Endothelial cell of umbilical vein (primary cell): ENCODE results near the gene CGNL1. TPM values are rescaled to one million over a fixed set of nuclear protein-coding genes. Genes with fewer than 3 reads are reported as not detected.

Experiments
- BruUV-seq: library from RNA; stranded (reverse); fragments of 400-500 nt; replicated peaks from 2 replicates; lab custom pipeline; 2021; lab: Mats Ljungman, UMichigan
- CTCF ChIA-PET: fragments of 300-600, 350-600 bp; sonication (Branson Sonifier 250); formaldehyde crosslinking; loops from one replicate; lab custom pipeline; 2021; ENCODE audit warnings: antibody characterized with exemption, inconsistent platforms; lab: Charles Lee
- POLR2A ChIA-PET: fragments of 300-600, 350-600 bp; sonication (Branson Sonifier 250); formaldehyde crosslinking; loops from one replicate; lab custom pipeline; 2021; ENCODE audit warnings: antibody characterized with exemption, inconsistent platforms; lab: Charles Lee
- DNase-seq: peaks from one replicate; pipeline ENCODE4 v3.0.0-alpha.2; 2011; ENCODE audit warnings: low read depth, low spot score
- FAIRE-seq: peaks from 2 replicates; lab custom pipeline; 2011; peaks lifted over from hg19 to GRCh38; lab: Jason Lieb, UNC
- H2AFZ ChIP-seq: 2 replicates; pipeline ENCODE4 v1.6.0; 2012; ENCODE audit warnings: low read depth, low read length, control low read depth, inconsistent platforms
- H3K27ac ChIP-seq: 2 replicates; pipeline ENCODE4 v1.5.1; 2011; ENCODE audit warnings: low read depth, mild to moderate bottlenecking, control low read depth, low read length, moderate library complexity; ENCODE audit not compliant: insufficient read depth
- H3K27me3 ChIP-seq, 2 experiments: 2 replicates each; pipeline versions ENCODE4 v1.6.0 to v1.6.1; 2011; ENCODE audit warnings: low read length in 2 of 2, mixed read lengths in 1 of 2; ENCODE audit not compliant: control insufficient read depth in 2 of 2, insufficient read depth in 2 of 2
- H3K36me3 ChIP-seq, 2 experiments: 2 replicates in 1 of 2; 3 replicates in 1 of 2; pipeline ENCODE4 v1.5.1; 2011; ENCODE audit warnings: low read length in 2 of 2, mild to moderate bottlenecking in 1 of 2, moderate library complexity in 1 of 2; ENCODE audit not compliant: control insufficient read depth in 2 of 2, insufficient read depth in 2 of 2; ENCODE audit errors: extremely low read depth in 1 of 2
- H3K4me1 ChIP-seq: 3 replicates; pipeline ENCODE4 v1.5.1; 2011; ENCODE audit warnings: mild to moderate bottlenecking, low read length; ENCODE audit not compliant: control insufficient read depth, insufficient read depth; ENCODE audit errors: extremely low read depth
- H3K4me2 ChIP-seq: 2 replicates; pipeline ENCODE4 v1.6.1; 2011; ENCODE audit warnings: low read length, control low read depth, mixed read lengths; ENCODE audit not compliant: insufficient read depth
- H3K4me3 ChIP-seq, 3 experiments: fragments of 200-600 bp in 1 of 3; sonication (generic), shearing (Covaris generic) in 1 of 3; replicated peaks in 1 of 3; 2 replicates each; pipeline ENCODE4 v1.5.1; 2011 to 2016; ENCODE audit warnings: control low read depth in 3 of 3, low read length in 3 of 3, mild to moderate bottlenecking in 2 of 3, inconsistent platforms in 1 of 3, low read depth in 1 of 3, moderate library complexity in 1 of 3; ENCODE audit not compliant: insufficient read depth in 1 of 3
- H3K79me2 ChIP-seq: 2 replicates; pipeline ENCODE4 v1.6.0; 2012; ENCODE audit warnings: low read length, inconsistent platforms; ENCODE audit not compliant: control insufficient read depth, insufficient read depth
- H3K9ac ChIP-seq: replicated peaks from 2 replicates; pipeline ENCODE3; 2011; ENCODE audit warnings: low read length, control low read depth; ENCODE audit not compliant: insufficient read depth; ENCODE audit errors: extremely low read depth
- H3K9me1 ChIP-seq: replicated peaks from 3 replicates; pipeline ENCODE4 v1.6.0; 2011; ENCODE audit warnings: mild to moderate bottlenecking, low read length; ENCODE audit not compliant: control insufficient read depth, insufficient read depth; ENCODE audit errors: extremely low read depth
- H3K9me3 ChIP-seq: replicated peaks from 2 replicates; pipeline ENCODE4 v1.5.1; 2012; ENCODE audit warnings: low read length, inconsistent platforms; ENCODE audit not compliant: control insufficient read depth, insufficient read depth
- H4K20me1 ChIP-seq: replicated peaks from 2 replicates; pipeline ENCODE3; 2011; ENCODE audit warnings: mild to moderate bottlenecking, low read length; ENCODE audit not compliant: control insufficient read depth, insufficient read depth; ENCODE audit errors: extremely low read depth
- EZH2 ChIP-seq: IDR thresholded peaks from 2 replicates; pipeline ENCODE4 v1.6.1; 2012; ENCODE audit warnings: borderline replicate concordance, low read depth, mild to moderate bottlenecking, moderate library complexity, low read length, inconsistent platforms; ENCODE audit not compliant: severe bottlenecking
- FOS ChIP-seq: IDR thresholded peaks from 2 replicates; pipeline ENCODE4 v1.6.1; 2011; ENCODE audit warnings: mild to moderate bottlenecking, low read length, moderate library complexity, borderline replicate concordance; ENCODE audit not compliant: insufficient read depth
- GATA2 ChIP-seq: IDR thresholded peaks from 2 replicates; pipeline ENCODE4 v1.7.0; 2011; ENCODE audit warnings: low read depth, mild to moderate bottlenecking, moderate library complexity, mixed read lengths, low read length; ENCODE audit not compliant: insufficient read length, insufficient read depth
- JUN ChIP-seq: IDR thresholded peaks from 2 replicates; pipeline ENCODE4 v1.6.1; 2011; ENCODE audit warnings: borderline replicate concordance, low read depth; ENCODE audit not compliant: insufficient read length, insufficient read depth
- MAX ChIP-seq: IDR thresholded peaks from 2 replicates; pipeline ENCODE4 v1.6.1; 2011; ENCODE audit not compliant: insufficient read depth, insufficient read length
- MYC ChIP-seq: IDR thresholded peaks from one replicate; pipeline ENCODE4 v1.6.1; 2011; ENCODE audit warnings: mild to moderate bottlenecking, low read depth, low read length
- POLR2A ChIP-seq: IDR thresholded peaks from 2 replicates; pipeline ENCODE4 v1.6.1; 2012; ENCODE audit warnings: low read depth, mild to moderate bottlenecking, control low read depth, low read length
- POLR2AphosphoS5 ChIP-seq: IDR thresholded peaks from 2 replicates; pipeline ENCODE4 v1.6.1; 2012; ENCODE audit warnings: low read depth, mild to moderate bottlenecking, control low read depth, low read length, moderate library complexity; ENCODE audit not compliant: insufficient read depth
- dilution Hi-C: fragments of 300-500 bp; cut with MboI; formaldehyde crosslinking; loops from one replicate; pipeline ENCODE4 v1.15.0; 2019; ENCODE audit warnings: low sequenced_read_pairs; ENCODE audit not compliant: extremely low pct_ligation_motif_present
- intact Hi-C: fragments of 100-400 bp; cut with micrococcal nuclease; formaldehyde crosslinking; loops from one replicate; pipeline ENCODE4 v1.10.0; 2022
- polyA plus RNA-seq, 4 experiments: library from polyadenylated mRNA; depleted of rRNA in 3 of 4; stranded (reverse) in 3 of 4; unstranded in 1 of 4; fragments of >200 nt; gene quantifications; 2 replicates each; pipeline versions ENCODE4 v1.2.1 to v1.2.3, GENCODE V29; 2011 to 2012; ENCODE audit warnings: missing spikeins in 1 of 4
- total RNA-seq: library from RNA; stranded (reverse); gene quantifications from 2 replicates; pipeline ENCODE4 v1.2.3, GENCODE V29; 2021
- TF ChIP-seq, protein P1 (sequence below), 2 donors: IDR thresholded peaks; 1 replicate in 1 of 2; 2 replicates in 1 of 2; pipeline ENCODE4 v1.5.1; 2011; ENCODE audit warnings: low read length in 2 of 2, mild to moderate bottlenecking in 2 of 2, moderate library complexity in 2 of 2, control low read depth in 1 of 2, inconsistent platforms in 1 of 2, low read depth in 1 of 2; ENCODE audit not compliant: insufficient read depth in 1 of 2; ENCODE audit errors: extremely low read depth in 1 of 2

Gene CGNL1
- total and polyA plus RNA-seq, 2 donors (not counting 3 experiments of a cell fraction or from before 2014, with no cell fraction given) = 6.9 to 27.1 TPM

GRCh38 chr15:57352535-57353316 lies 23.6 kb upstream of the CGNL1 start:
- no TSS peak for BruUV-seq
- no peak overlapping the region for H3K27ac ChIP-seq
- H3K27me3 ChIP-seq = no peaks in the 10 kb centered on the region
- H3K4me2 ChIP-seq = no peak overlapping the region
- DNase-seq (no peak), FAIRE-seq (no peak)
- no peak overlapping the region for H3K9ac ChIP-seq
- TF ChIP-seq FOS (no peak), GATA2 (no peak), JUN (no peak), EZH2 (no peak), MAX (no peak), POLR2A (no peak), MYC (no peak), POLR2AphosphoS5 (no peak)
- TF ChIP-seq, protein P1, sequence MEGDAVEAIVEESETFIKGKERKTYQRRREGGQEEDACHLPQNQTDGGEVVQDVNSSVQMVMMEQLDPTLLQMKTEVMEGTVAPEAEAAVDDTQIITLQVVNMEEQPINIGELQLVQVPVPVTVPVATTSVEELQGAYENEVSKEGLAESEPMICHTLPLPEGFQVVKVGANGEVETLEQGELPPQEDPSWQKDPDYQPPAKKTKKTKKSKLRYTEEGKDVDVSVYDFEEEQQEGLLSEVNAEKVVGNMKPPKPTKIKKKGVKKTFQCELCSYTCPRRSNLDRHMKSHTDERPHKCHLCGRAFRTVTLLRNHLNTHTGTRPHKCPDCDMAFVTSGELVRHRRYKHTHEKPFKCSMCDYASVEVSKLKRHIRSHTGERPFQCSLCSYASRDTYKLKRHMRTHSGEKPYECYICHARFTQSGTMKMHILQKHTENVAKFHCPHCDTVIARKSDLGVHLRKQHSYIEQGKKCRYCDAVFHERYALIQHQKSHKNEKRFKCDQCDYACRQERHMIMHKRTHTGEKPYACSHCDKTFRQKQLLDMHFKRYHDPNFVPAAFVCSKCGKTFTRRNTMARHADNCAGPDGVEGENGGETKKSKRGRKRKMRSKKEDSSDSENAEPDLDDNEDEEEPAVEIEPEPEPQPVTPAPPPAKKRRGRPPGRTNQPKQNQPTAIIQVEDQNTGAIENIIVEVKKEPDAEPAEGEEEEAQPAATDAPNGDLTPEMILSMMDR (IDR thresholded peaks at IDR 0.05; ENCODE audit: extremely low read depth in 1 of 2, insufficient read depth in 1 of 2, low read depth in 1 of 2, low read length in 2 of 2) = no peak
- H3K9me3 ChIP-seq = no peaks in the 10 kb centered on the region
- no peak overlapping the region for H3K4me3 ChIP-seq
- H3K79me2 ChIP-seq = no peaks in the 10 kb centered on the region
- dilution Hi-C loops = no loop called here
- H3K36me3 ChIP-seq = no peaks in the 10 kb centered on the region
- ChIA-PET CTCF (interaction anchor here (0.6 to 1.0 kb wide), 2 partner anchors 175 to 176 kb away, joined by 3 read pairs; no protein-coding TSS in a partner anchor), POLR2A (no interaction called here)
- H3K9me1 ChIP-seq = no peaks in the 10 kb centered on the region
- intact Hi-C loops = no loop called here
- no peaks in the 10 kb centered on the region for H4K20me1 ChIP-seq
- no peaks in the 10 kb centered on the region for H3K4me1 ChIP-seq
- H2AFZ ChIP-seq = no peak overlapping the region
